Measurements from ENCODE around the gene TP53BP2.

- TF ChIP-seq POLR2A (IDR thresholded peaks at IDR 0.05): no peak
- no peak for TF ChIP-seq CTCF (IDR thresholded peaks at IDR 0.05)
- no peak for TF ChIP-seq POLR2AphosphoS5 (IDR thresholded peaks at IDR 0.05)
Measured at GRCh38 chr1:223838125-223838854, 7.5 kb downstream of the TP53BP2 start.
